ENCODE measurements around the gene LYRM1.
A peak's percentile ranks its signal among the peaks of the same experiment; 100 is the strongest.
"Not testable (repeated sequence)": the region's sequence is repeated elsewhere in the genome, so short reads cannot be mapped to it uniquely, and the experiment has no call there.

Gene LYRM1

DNA sequence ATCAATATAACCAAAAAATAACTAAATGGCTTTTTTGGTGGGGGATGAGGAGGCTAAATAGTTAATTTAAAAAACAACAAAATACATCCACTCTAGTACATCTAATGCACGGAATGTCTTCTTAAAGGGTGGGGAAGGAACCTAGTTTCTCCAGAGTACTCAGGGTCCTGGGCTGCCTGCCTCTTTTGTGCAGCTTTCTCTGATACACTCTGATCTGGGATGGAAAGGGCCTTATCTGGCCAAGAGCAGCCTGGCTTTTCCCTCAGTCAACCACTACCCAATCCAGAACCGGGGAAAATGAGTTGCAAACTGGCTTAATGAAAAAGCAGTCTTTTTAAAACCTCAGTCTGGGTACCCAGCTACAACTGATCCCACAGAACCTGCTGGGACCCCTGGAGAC lies 43.3 kb upstream of the LYRM1 start:
- TF ChIP-seq, protein P1, sequence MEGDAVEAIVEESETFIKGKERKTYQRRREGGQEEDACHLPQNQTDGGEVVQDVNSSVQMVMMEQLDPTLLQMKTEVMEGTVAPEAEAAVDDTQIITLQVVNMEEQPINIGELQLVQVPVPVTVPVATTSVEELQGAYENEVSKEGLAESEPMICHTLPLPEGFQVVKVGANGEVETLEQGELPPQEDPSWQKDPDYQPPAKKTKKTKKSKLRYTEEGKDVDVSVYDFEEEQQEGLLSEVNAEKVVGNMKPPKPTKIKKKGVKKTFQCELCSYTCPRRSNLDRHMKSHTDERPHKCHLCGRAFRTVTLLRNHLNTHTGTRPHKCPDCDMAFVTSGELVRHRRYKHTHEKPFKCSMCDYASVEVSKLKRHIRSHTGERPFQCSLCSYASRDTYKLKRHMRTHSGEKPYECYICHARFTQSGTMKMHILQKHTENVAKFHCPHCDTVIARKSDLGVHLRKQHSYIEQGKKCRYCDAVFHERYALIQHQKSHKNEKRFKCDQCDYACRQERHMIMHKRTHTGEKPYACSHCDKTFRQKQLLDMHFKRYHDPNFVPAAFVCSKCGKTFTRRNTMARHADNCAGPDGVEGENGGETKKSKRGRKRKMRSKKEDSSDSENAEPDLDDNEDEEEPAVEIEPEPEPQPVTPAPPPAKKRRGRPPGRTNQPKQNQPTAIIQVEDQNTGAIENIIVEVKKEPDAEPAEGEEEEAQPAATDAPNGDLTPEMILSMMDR (IDR thresholded peaks at IDR 0.05; ENCODE audit: insufficient read depth, low read depth, low read length, missing control alignments) = no peak
- DNase-seq (ENCODE audit: low read depth) = no peak
- H3K4me3 ChIP-seq (ENCODE audit: low read length) = no peak overlapping the region

DNA sequence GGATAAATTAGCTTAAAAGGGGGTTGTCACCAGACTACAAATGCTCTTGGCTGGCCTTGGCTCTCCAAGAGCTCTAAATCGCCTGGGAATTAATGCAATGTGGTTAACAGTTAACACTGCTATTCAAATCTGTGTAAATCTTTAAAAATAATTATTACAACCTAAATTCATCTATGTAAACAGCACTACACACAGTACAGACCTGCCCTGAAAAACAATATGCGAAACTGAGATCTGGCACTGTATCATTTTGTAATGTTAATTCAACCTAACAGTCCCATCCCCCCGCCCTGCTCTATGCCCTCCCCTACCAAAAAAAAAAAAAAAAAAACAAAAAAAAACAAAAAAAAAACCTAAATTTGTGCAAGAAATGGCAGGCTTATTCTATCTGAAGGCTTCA lies 41.3 kb upstream of the LYRM1 start:
- no peak overlapping the region for H3K4me3 ChIP-seq (ENCODE audit: low read length)

DNA sequence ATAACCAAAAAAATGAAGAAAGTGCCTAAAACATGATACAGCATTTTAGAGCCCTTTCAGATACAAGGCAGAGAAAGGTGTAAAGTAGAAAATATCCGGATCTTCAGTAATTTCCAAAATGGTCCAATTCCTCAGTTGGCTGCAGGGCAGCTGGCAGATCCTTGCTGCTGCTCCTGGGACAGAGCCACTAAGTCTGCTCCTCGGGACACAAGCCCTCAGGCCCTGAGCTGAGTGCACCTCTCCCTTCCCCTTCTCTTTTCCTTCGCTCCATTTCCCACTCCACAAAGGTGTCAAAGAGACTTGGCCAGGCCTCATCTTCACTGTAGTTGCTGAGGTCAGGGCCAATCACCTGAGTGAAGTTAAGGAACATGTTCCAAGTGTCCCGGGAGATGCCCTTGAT lies 40.9 kb upstream of the LYRM1 start:
- no peak overlapping the region for H3K4me3 ChIP-seq (ENCODE audit: low read length)
- TF ChIP-seq, protein P1 (IDR thresholded peaks at IDR 0.05; ENCODE audit: insufficient read depth, low read depth, low read length, missing control alignments) = no peak
- DNase-seq (ENCODE audit: low read depth) = no peak

More for the DNA sequence above, 41.3 kb upstream of the LYRM1 start:
- no peak for DNase-seq (ENCODE audit: low read depth)
- TF ChIP-seq, protein P1 (IDR thresholded peaks at IDR 0.05; ENCODE audit: insufficient read depth, low read depth, low read length, missing control alignments) = no peak

DNA sequence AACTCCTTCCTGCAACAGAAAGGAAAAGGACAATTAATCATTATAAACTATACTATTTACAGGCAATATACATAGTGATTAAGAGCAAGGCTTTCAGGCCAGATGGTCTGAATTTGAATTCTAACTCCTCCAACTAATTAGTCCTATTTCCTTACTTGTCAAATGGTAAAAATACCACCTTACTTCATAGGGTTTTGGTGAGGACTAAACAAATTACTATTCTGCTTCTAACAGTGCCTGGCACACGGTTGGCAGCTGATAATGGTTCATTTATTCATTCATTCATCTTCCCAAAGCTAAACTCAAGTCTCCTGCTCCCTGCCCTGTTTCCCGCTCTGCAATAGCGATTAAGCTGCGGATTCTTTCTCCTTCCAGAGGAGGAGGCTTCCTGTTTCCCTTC lies 40.2 kb upstream of the LYRM1 start:
- TF ChIP-seq, protein P1 (IDR thresholded peaks at IDR 0.05; ENCODE audit: insufficient read depth, low read depth, low read length, missing control alignments) = no peak
- no peak overlapping the region for H3K4me3 ChIP-seq (ENCODE audit: low read length)
- no peak for DNase-seq (ENCODE audit: low read depth)

DNA sequence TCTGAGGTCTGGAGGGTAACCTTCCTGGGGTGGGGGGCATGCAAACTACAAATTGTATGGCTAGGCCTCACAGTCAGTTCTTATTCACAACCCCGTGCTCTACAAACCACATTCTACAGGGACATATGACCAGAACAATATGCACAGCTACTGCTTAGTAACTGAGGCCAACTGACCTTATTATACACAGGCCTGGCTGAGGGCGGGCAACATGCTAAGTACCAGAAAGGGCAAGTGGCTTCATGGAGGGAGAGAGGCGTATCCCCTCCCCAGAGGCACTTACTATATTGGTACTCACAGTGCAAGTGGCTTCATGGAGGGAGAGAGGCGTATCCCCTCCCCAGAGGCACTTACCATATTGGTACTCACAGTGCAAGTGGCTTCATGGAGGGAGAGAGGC lies 39.6 kb upstream of the LYRM1 start:
- not testable (repeated sequence) for DNase-seq (ENCODE audit: low read depth); H3K4me3 ChIP-seq (ENCODE audit: low read length)

DNA sequence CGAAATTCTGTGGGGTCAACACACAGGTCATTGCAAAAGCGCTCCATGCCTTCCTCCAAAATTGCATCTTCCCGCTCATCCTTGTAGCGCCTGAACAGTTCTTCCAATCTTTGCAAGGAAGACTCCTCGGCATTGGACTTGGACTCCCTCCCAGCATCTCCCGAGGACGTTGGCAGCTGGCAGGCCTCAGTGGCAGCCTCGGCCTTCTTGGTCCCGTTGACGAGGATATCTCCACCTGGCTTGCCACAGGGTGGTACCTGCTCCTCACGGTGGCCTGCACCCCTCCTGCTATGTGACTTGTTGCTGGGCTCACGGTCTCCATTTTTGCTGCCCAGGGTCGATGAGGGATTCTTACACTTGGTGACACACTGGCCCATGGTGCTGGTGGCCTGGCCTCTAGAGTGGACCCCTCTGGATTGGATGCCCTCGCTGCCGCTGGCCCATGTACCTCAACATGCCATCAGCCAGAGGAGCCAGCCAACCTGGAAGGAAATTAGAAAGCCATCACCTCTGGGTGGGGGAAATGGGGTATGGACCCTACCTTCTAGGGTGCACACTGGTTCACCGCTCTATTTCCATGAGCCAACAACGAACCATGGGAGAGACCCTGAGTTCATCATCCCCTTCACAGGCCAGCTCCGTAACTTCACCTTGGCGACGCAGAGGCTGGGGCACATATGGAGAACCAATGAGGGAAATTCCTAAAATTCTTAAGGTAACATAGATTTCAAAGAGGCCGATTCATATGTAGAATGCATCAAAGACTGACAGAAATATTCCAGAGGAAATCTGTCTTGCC lies 38.2 kb upstream of the LYRM1 start:
- no peak for DNase-seq (ENCODE audit: low read depth)
- H3K4me3 ChIP-seq (ENCODE audit: low read length) = no peak overlapping the region
- TF ChIP-seq, protein P1 (IDR thresholded peaks at IDR 0.05; ENCODE audit: insufficient read depth, low read depth, low read length, missing control alignments) = no peak

DNA sequence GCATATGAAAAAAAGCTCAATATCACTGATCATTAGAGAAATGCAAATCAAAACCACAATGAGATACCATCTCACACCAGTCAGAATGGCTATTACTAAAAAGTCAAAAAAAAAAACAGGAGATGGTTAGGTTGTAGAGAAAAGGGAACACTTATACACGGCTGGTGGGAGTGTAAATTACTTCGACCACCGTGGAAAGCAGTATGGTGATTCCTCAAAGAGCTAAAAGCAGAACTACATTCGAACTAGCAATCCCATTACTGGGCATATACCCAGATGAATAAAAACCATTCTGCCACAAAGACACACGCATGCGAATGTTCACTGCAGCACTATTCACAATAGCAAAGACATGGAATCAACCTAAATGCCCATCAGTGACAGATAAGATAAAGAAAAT lies 36.2 kb upstream of the LYRM1 start:
- not testable (repeated sequence) for H3K4me3 ChIP-seq (ENCODE audit: low read length)

DNA sequence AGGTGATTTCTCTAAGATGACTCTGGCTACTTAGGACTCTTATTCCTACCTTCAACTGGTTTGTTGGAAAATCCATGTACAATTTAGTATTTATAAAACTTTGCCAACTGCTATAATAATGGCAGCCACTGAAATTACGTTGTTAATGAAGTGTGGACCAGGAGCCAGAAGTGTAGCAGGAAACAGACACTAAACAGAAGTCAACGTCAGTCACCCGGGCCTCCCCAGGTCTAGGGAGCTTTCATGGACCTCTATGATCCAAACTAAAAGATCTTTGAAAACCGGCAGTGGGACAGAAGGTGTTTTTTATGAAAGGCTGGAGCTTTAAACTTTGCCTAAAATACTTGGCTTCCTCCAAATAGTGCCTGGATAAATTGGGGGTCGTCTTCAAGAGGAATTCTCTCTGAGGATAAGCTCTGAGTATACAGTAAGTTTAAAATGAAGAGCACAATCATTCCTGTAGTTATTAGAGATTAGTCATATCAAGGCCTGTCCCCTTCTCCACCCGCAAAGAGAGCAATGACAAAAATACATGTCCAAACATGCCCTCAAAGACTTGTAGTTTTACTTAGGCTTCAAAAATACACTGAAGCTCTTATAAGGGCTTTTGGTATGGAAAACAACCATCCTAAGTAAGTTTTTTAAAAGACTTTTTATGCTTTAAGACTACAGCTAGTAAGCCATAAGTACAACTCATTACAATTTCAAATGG lies 35.0 kb upstream of the LYRM1 start:
- TF ChIP-seq, protein P1 (IDR thresholded peaks at IDR 0.05; ENCODE audit: insufficient read depth, low read depth, low read length, missing control alignments) = no peak
- H3K4me3 ChIP-seq (ENCODE audit: low read length) = peak overlapping the region; percentile 10
- DNase-seq (ENCODE audit: low read depth) = peak; percentile 88

More for the DNA sequence above, 36.2 kb upstream of the LYRM1 start:
- DNase-seq (ENCODE audit: low read depth) = not testable (repeated sequence)

Data from epithelial cell of esophagus (primary cell).